Thyroid gland (tissue), 4 donors: ENCODE results near the gene PAX7. TPM values are rescaled to one million over a fixed set of nuclear protein-coding genes. Genes with fewer than 3 reads are reported as not detected.

ENCODE experiments used
- DNase-seq, 2 donors: peaks; one replicate each; pipeline ENCODE4 v3.0.0-alpha.2; 2019
- H3K27ac ChIP-seq, 3 donors: fragments of 200-600 bp; sonication (generic); 1 replicate in 2 of 3; 2 replicates in 1 of 3; pipeline ENCODE4 v1.5.1; 2016 to 2019; ENCODE audit warnings: mild to moderate bottlenecking in 1 of 3, moderate library complexity in 1 of 3
- H3K27me3 ChIP-seq: fragments of 200-600 bp; sonication (generic); one replicate; pipeline ENCODE4 v1.5.1; 2019
- H3K36me3 ChIP-seq, 2 donors: fragments of 200-600 bp; sonication (generic); one replicate each; pipeline ENCODE4 v1.5.1; 2016 to 2019
- H3K4me1 ChIP-seq, 2 donors: fragments of 200-600 bp; sonication (generic); one replicate each; pipeline ENCODE4 v1.5.1; 2017 to 2019
- H3K4me3 ChIP-seq, 3 donors: fragments of 200-600 bp; sonication (generic); replicated peaks in 1 of 3; 1 replicate in 2 of 3; 2 replicates in 1 of 3; pipeline ENCODE4 v1.5.1; 2016; ENCODE audit warnings: mild to moderate bottlenecking in 1 of 3
- H3K9me3 ChIP-seq: fragments of 200-600 bp; sonication (generic); one replicate; pipeline ENCODE4 v1.5.1; 2017
- CTCF ChIP-seq, 6 experiments: fragments of 200-600 bp in 3 of 6; fragments of 450-650 bp in 3 of 6; sonication (generic) in 3 of 6; IDR thresholded peaks; one replicate each; pipeline ENCODE4 v1.5.1; 2016 to 2019; ENCODE audit warnings: antibody characterized with exemption in 6 of 6, mild to moderate bottlenecking in 2 of 6, inconsistent platforms in 1 of 6, moderate library complexity in 1 of 6
- POLR2A ChIP-seq, 2 donors: fragments of 450-650 bp; IDR thresholded peaks; one replicate each; pipeline ENCODE4 v1.6.1; 2017; ENCODE audit warnings: antibody characterized with exemption in 2 of 2, mild to moderate bottlenecking in 2 of 2, moderate library complexity in 1 of 2
- WGBS, 2 donors: methylation state at CpG; one replicate each; pipeline ENCODE4 v1.1.5; 2017; 5-methylcytosine and 5-hydroxymethylcytosine counted together
- intact Hi-C: fragments of 100-400 bp; cut with DNase I; formaldehyde crosslinking; loops from one replicate; pipeline ENCODE4 v1.15.1; 2023
- total RNA-seq, 4 donors: library from RNA; depleted of rRNA; stranded (reverse); fragments of >200 nt; gene quantifications; one replicate each; pipeline ENCODE4 v1.2.3, GENCODE V29; 2016

Gene PAX7
- total RNA-seq, 4 donors from 2014 or later = 0.78 TPM; not detected in 3

GRCh38 chr1:18792747-18793146 lies 162.1 kb downstream of the PAX7 start:
- Histone ChIP-seq H3K36me3 (no peaks in the 10 kb centered on the region), H3K27ac (no peak overlapping the region), H3K4me1 (no peaks in the 10 kb centered on the region), H3K4me3 (no peak overlapping the region), H3K9me3 (no peaks in the 10 kb centered on the region), H3K27me3 (no peaks in the 10 kb centered on the region)
- intact Hi-C loops = no loop called here
- WGBS, 2 donors = 58 to 94% methylated on average over 2 to 3 of the region's 3 CpGs
- no peak for DNase-seq
- no peak for TF ChIP-seq POLR2A (IDR thresholded peaks at IDR 0.05)
- no peak for TF ChIP-seq CTCF (IDR thresholded peaks at IDR 0.05)

GRCh38 chr1:18793164-18793563 lies 162.5 kb downstream of the PAX7 start:
- Histone ChIP-seq H3K4me1 (no peaks in the 10 kb centered on the region), H3K27ac (no peak overlapping the region), H3K27me3 (no peaks in the 10 kb centered on the region), H3K4me3 (no peak overlapping the region), H3K36me3 (no peaks in the 10 kb centered on the region), H3K9me3 (no peaks in the 10 kb centered on the region)
- intact Hi-C loops = no loop called here
- WGBS, 2 donors = 81% methylated on average over 9 to 10 of the region's 10 CpGs
- DNase-seq = no peak
- TF ChIP-seq CTCF (IDR thresholded peaks at IDR 0.05) = no peak
- no peak for TF ChIP-seq POLR2A (IDR thresholded peaks at IDR 0.05)

GRCh38 chr1:18794051-18794450 lies 163.4 kb downstream of the PAX7 start:
- H3K36me3 ChIP-seq = no peaks in the 10 kb centered on the region
- H3K4me1 ChIP-seq = no peaks in the 10 kb centered on the region
- H3K27ac ChIP-seq = no peak overlapping the region
- intact Hi-C loops = no loop called here
- DNase-seq = no peak
- H3K4me3 ChIP-seq = no peak overlapping the region
- WGBS, 2 donors = 54 to 60% methylated on average over 10 of the region's 10 CpGs
- TF ChIP-seq CTCF (IDR thresholded peaks at IDR 0.05) (no peak), POLR2A (IDR thresholded peaks at IDR 0.05) (no peak)
- no peaks in the 10 kb centered on the region for H3K9me3 ChIP-seq
- no peaks in the 10 kb centered on the region for H3K27me3 ChIP-seq

GRCh38 chr1:18794561-18794960 lies 163.9 kb downstream of the PAX7 start:
- Histone ChIP-seq H3K4me1 (no peaks in the 10 kb centered on the region), H3K9me3 (no peaks in the 10 kb centered on the region), H3K27me3 (no peaks in the 10 kb centered on the region), H3K27ac (no peak overlapping the region), H3K36me3 (no peaks in the 10 kb centered on the region), H3K4me3 (no peak overlapping the region)
- WGBS, 2 donors = 46 to 56% methylated on average over 5 of the region's 5 CpGs
- no peak for TF ChIP-seq POLR2A (IDR thresholded peaks at IDR 0.05)
- no peak for TF ChIP-seq CTCF (IDR thresholded peaks at IDR 0.05)
- intact Hi-C loops = no loop called here
- DNase-seq = no peak

GRCh38 chr1:18795002-18795689 lies 164.5 kb downstream of the PAX7 start:
- TF ChIP-seq CTCF (IDR thresholded peaks at IDR 0.05) (no peak), POLR2A (IDR thresholded peaks at IDR 0.05) (no peak)
- 74 to 77% methylated on average over 14 of the region's 14 CpGs for WGBS, 2 donors
- no peak overlapping the region for H3K4me3 ChIP-seq
- no peaks in the 10 kb centered on the region for H3K27me3 ChIP-seq
- no peaks in the 10 kb centered on the region for H3K9me3 ChIP-seq
- no peak overlapping the region for H3K27ac ChIP-seq
- no peak for DNase-seq
- H3K4me1 ChIP-seq = no peaks in the 10 kb centered on the region
- intact Hi-C loops = no loop called here
- H3K36me3 ChIP-seq = no peaks in the 10 kb centered on the region
